Fibroblast of the aortic adventitia (primary cell): ENCODE measurements around the gene HOMER2. TPM values are rescaled to one million over a fixed set of nuclear protein-coding genes. Genes with fewer than 3 reads are reported as not detected.

Source experiments
- DNase-seq: peaks from one replicate; pipeline ENCODE4 v3.0.0-alpha.2; 2010; ENCODE audit warnings: low read depth
- H3K4me3 ChIP-seq: 2 replicates; pipeline ENCODE4 v1.5.1; 2011; ENCODE audit warnings: low read depth, mild to moderate bottlenecking, control low read depth, low read length, moderate library complexity
- CTCF ChIP-seq: IDR thresholded peaks from 2 replicates; pipeline ENCODE4 v1.5.1; 2011; ENCODE audit warnings: mild to moderate bottlenecking, low read length, control low read depth, inconsistent platforms; ENCODE audit not compliant: insufficient read depth
- total RNA-seq: library from RNA; depleted of rRNA; stranded (reverse); fragments of >200 nt; gene quantifications from 2 replicates; pipeline ENCODE4 v1.2.3, GENCODE V29; 2012; ENCODE audit warnings: low replicate concordance

The HOMER2 gene
- total RNA-seq, 1 donor = 5.4 TPM

GRCh38 chr15:82916161-82916952 lies 36.2 kb downstream of the HOMER2 start:
- TF ChIP-seq CTCF = no peak
- H3K4me3 ChIP-seq = no peak overlapping the region
- no peak for DNase-seq

GRCh38 chr15:82914396-82914795 lies 38.1 kb downstream of the HOMER2 start:
- TF ChIP-seq CTCF = no peak
- no peak overlapping the region for H3K4me3 ChIP-seq
- no peak for DNase-seq

GRCh38 chr15:82911458-82911857 lies 41.1 kb downstream of the HOMER2 start:
- TF ChIP-seq CTCF = no peak
- DNase-seq = no peak
- no peak overlapping the region for H3K4me3 ChIP-seq

- no peak overlapping the region for H3K4me3 ChIP-seq
- no peak for DNase-seq
- TF ChIP-seq CTCF = no peak
These were observed 41.8 kb downstream of the HOMER2 start for GRCh38 chr15:82910721-82911120.

GRCh38 chr15:82909080-82909815 lies 43.3 kb downstream of the HOMER2 start:
- TF ChIP-seq CTCF = no peak
- no peak for DNase-seq
- H3K4me3 ChIP-seq = no peak overlapping the region

- DNase-seq = no peak
- no peak for TF ChIP-seq CTCF
- H3K4me3 ChIP-seq = no peak overlapping the region
These were observed 45.2 kb downstream of the HOMER2 start for GRCh38 chr15:82907350-82907749.
